ENCODE results near the gene CAPZA2. TPM values are rescaled to one million over a fixed set of nuclear protein-coding genes. Genes with fewer than 3 reads are reported as not detected.

The CAPZA2 gene
- 118 to 159 TPM (median 138 TPM) in 5 replicates for total RNA-seq (2022; extraction: Qiagen RNA extraction; ENCODE audit: low read depth)

DNA sequence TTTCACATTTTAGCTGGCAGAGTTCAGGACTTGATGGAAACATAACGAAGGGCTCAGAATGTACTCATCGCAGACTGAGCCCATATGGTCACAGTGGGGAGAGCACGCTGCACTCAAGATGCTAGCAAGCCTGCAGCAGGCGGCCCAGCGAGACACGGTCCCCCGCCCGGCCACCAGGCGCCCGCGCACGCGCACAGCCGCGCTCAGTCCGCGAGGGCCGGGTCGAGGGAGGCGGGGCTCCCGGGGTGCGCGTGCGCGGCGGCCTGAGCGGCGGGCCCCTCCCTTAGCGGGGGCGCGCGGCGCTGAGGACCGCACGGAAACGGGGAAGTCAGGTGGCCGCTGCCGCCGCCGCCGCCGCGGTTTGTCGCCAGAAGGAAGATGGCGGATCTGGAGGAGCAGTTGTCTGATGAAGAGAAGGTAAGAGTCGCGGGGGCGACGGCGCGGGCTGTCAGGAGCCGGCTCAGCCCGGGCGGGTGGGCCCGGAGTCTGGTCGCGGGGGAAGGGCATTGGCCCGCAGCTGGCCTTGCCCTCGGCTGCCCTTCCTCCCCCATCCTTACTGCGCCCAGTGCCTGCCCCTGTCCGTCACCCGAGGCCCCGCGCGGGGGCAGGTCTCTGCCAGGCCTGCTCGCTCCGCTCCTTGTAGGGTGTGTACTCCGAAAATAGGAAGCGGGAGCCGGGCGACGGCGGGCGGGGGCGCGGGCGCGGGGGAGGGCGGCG, at the start of gene CAPZA2:
CAPZA2 (plus strand) TSS at position 354 of the 717 bp plus-strand sequence; CDS start at position 379, 25 bp downstream.

DNA sequence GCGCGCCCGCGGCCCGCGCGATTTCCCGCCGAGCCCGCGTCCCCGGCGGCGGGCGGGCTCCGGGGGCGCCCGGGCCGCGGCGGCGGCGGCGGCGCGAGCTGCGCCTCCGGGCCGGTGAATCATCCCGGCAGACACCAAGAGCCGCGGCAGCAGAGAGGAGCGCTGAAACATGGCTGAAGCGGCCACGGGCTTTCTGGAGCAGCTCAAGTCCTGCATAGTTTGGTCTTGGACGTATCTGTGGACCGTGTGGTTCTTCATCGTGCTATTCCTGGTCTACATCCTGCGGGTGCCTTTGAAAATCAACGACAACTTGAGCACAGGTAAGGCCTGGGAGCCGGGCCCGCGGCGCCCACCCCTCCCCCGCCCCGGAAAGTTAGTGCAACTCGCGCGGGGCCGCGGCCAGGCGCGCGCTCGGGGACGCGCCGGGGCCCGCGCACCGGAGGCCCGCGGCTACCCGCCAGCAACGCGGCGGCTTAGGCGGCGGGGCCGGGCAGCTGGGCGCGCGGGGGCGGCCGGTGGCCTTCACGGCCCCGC, 91.1 kb downstream of the CAPZA2 start, which contains the start of gene ST7:
ST7 (plus strand) TSS at position 130 of the 534 bp plus-strand sequence; CDS start at position 170, 40 bp downstream.

Other genes starting within 250 kb of the CAPZA2 start
- gene MET, start 190.4 kb upstream of the CAPZA2 start, total RNA-seq (2022; extraction: Qiagen RNA extraction; ENCODE audit: low read depth) = 90.2 to 136 TPM (median 115 TPM) in 5 replicates
- 26.5 to 29.9 TPM (median 27.2 TPM) in 5 replicates for gene ST7, start 90.9 kb downstream of the CAPZA2 start, total RNA-seq (2022; extraction: Qiagen RNA extraction; ENCODE audit: low read depth)